A673 (cell line): ENCODE measurements around the gene HSH2D. TPM values are rescaled to one million over a fixed set of nuclear protein-coding genes. Genes with fewer than 3 reads are reported as not detected.

Experiments used
- BruUV-seq: library from RNA; stranded (reverse); fragments of 400-500 nt; replicated peaks from 2 replicates; lab custom pipeline; 2021; lab: Mats Ljungman, UMichigan
- CTCF ChIA-PET: fragments of 300-600 bp; sonication (Branson Sonifier 250); formaldehyde crosslinking; loops from one replicate; lab custom pipeline; 2022; ENCODE audit warnings: antibody characterized with exemption; lab: Charles Lee
- POLR2A ChIA-PET: fragments of 300-600 bp; sonication (Branson Sonifier 250); formaldehyde crosslinking; loops from one replicate; lab custom pipeline; 2022; ENCODE audit warnings: antibody characterized with exemption; ENCODE audit not compliant: low non-redundant PET; lab: Charles Lee
- DNase-seq: peaks from one replicate; pipeline ENCODE4 v3.0.0-alpha.2; 2015; ENCODE audit warnings: low spot score
- H3K27ac ChIP-seq: fragments of 200-600 bp; sonication (generic); 2 replicates; pipeline ENCODE4 v1.5.1; 2016; ENCODE audit warnings: mixed run types, low read depth, mild to moderate bottlenecking, mixed read lengths, antibody characterized with exemption, low read length; ENCODE audit not compliant: poor library complexity, severe bottlenecking
- H3K27me3 ChIP-seq: fragments of 200-600 bp; sonication (generic); replicated peaks from 2 replicates; pipeline ENCODE4 v1.6.1; 2017; ENCODE audit warnings: mixed run types, low read depth, mild to moderate bottlenecking, mixed read lengths, antibody characterized with exemption, low read length; ENCODE audit not compliant: insufficient read depth, poor library complexity
- H3K36me3 ChIP-seq: fragments of 200-600 bp; sonication (generic); 2 replicates; pipeline ENCODE4 v1.6.1; 2016; ENCODE audit warnings: mixed run types, mild to moderate bottlenecking, mixed read lengths, antibody characterized with exemption, low read length; ENCODE audit not compliant: insufficient read depth, poor library complexity, severe bottlenecking
- H3K4me1 ChIP-seq: fragments of 200-600 bp; sonication (generic); 2 replicates; pipeline ENCODE4 v1.6.1; 2017; ENCODE audit warnings: mixed run types, mild to moderate bottlenecking, mixed read lengths, antibody characterized with exemption, low read length; ENCODE audit not compliant: insufficient read depth, poor library complexity, severe bottlenecking
- H3K4me3 ChIP-seq: fragments of 200-600 bp; sonication (generic); 2 replicates; pipeline ENCODE4 v1.5.1; 2016; ENCODE audit warnings: low read depth, mixed run types, mild to moderate bottlenecking, mixed read lengths, low read length; ENCODE audit not compliant: poor library complexity, severe bottlenecking
- H3K9me3 ChIP-seq: fragments of 200-600 bp; sonication (generic); 2 replicates; pipeline ENCODE4 v1.6.1; 2016; ENCODE audit warnings: mixed run types, low read depth, mild to moderate bottlenecking, mixed read lengths, antibody characterized with exemption, low read length; ENCODE audit not compliant: poor library complexity, severe bottlenecking
- CTCF ChIP-seq: fragments of 300-800, 200-600 bp; sonication (generic); conservative IDR thresholded peaks from 2 replicates; pipeline ENCODE4 v1.5.1; 2017; ENCODE audit warnings: low read depth, mild to moderate bottlenecking, antibody characterized with exemption, low read length, moderate library complexity, mixed read lengths
- EZH2 ChIP-seq: fragments of 200-600 bp; sonication (generic); IDR thresholded peaks from 2 replicates; pipeline ENCODE4 v1.6.1; 2017; ENCODE audit warnings: borderline replicate concordance, low read depth, mild to moderate bottlenecking, mixed read lengths, antibody characterized with exemption, low read length; ENCODE audit not compliant: poor library complexity, severe bottlenecking
- intact Hi-C: fragments of 100-400 bp; cut with micrococcal nuclease; formaldehyde crosslinking; loops from one replicate; pipeline ENCODE4 v1.10.0; 2022; ENCODE audit not compliant: unreplicated experiment
- total RNA-seq: library from RNA; stranded (reverse); gene quantifications from 2 replicates; pipeline ENCODE4 v1.2.3, GENCODE V29; 2021

Gene HSH2D
- total RNA-seq, 1 experiment from 2014 or later, result not detected

- no peaks in the 10 kb centered on the region for H3K9me3 ChIP-seq
- H3K36me3 ChIP-seq, result no peaks in the 10 kb centered on the region
- H3K27me3 ChIP-seq, result no peaks in the 10 kb centered on the region
- no peak overlapping the region for H3K27ac ChIP-seq
- ChIA-PET CTCF (no interaction called here), POLR2A (no interaction called here)
- no peak for DNase-seq
- BruUV-seq, result no TSS peak
- no peak overlapping the region for H3K4me3 ChIP-seq
- no peak for TF ChIP-seq EZH2
- TF ChIP-seq CTCF, result no peak
- no peaks in the 10 kb centered on the region for H3K4me1 ChIP-seq
- intact Hi-C loops, result no loop called here
Measured at GRCh38 chr19:16155128-16155527, 11.6 kb downstream of the HSH2D start.

GRCh38 chr19:16156904-16157303 is 13.4 kb downstream of the HSH2D start:
- ChIA-PET CTCF (no interaction called here), POLR2A (interaction anchor here (0.7 kb wide), 1 partner anchor 59 kb away, joined by 10 read pairs; no protein-coding TSS in a partner anchor)
- H3K4me1 ChIP-seq, result no peaks in the 10 kb centered on the region
- DNase-seq, result no peak
- no peaks in the 10 kb centered on the region for H3K9me3 ChIP-seq
- intact Hi-C loops, result no loop called here
- TF ChIP-seq EZH2 (no peak), CTCF (no peak)
- no TSS peak for BruUV-seq
- H3K36me3 ChIP-seq, result no peaks in the 10 kb centered on the region
- no peak overlapping the region for H3K27ac ChIP-seq
- H3K27me3 ChIP-seq, result no peaks in the 10 kb centered on the region
- no peak overlapping the region for H3K4me3 ChIP-seq

- DNase-seq, result no peak
- ChIA-PET CTCF (no interaction called here), POLR2A (no interaction called here)
- Histone ChIP-seq H3K4me3 (no peak overlapping the region), H3K9me3 (no peaks in the 10 kb centered on the region), H3K36me3 (no peaks in the 10 kb centered on the region), H3K27ac (no peak overlapping the region), H3K27me3 (no peaks in the 10 kb centered on the region), H3K4me1 (no peaks in the 10 kb centered on the region)
- TF ChIP-seq EZH2 (no peak), CTCF (no peak)
- no TSS peak for BruUV-seq
- intact Hi-C loops, result no loop called here
Measured at GRCh38 chr19:16157601-16158000, 14.1 kb downstream of the HSH2D start.
